ENCODE data around the gene BANP.
"Not testable (repeated sequence)": the region's sequence is repeated elsewhere in the genome, so short reads cannot be mapped to it uniquely, and the experiment has no call there.

- not testable (repeated sequence) for TF ChIP-seq CTCF (IDR thresholded peaks at IDR 0.05); POLR2AphosphoS5 (IDR thresholded peaks at IDR 0.05; ENCODE audit: low read depth, low read length)
Observed at GRCh38 chr16:88098731-88099562, 147.7 kb downstream of the BANP start.
